Endothelial cell of umbilical vein (primary cell): Measurements from ENCODE around the gene ORAI3. TPM values are rescaled to one million over a fixed set of nuclear protein-coding genes. Genes with fewer than 3 reads are reported as not detected.

ENCODE experiments used
- BruUV-seq: library from RNA; stranded (reverse); fragments of 400-500 nt; replicated peaks from 2 replicates; lab custom pipeline; 2021; lab: Mats Ljungman, UMichigan
- CTCF ChIA-PET: fragments of 300-600, 350-600 bp; sonication (Branson Sonifier 250); formaldehyde crosslinking; loops from one replicate; lab custom pipeline; 2021; ENCODE audit warnings: antibody characterized with exemption, inconsistent platforms; lab: Charles Lee
- POLR2A ChIA-PET: fragments of 300-600, 350-600 bp; sonication (Branson Sonifier 250); formaldehyde crosslinking; loops from one replicate; lab custom pipeline; 2021; ENCODE audit warnings: antibody characterized with exemption, inconsistent platforms; lab: Charles Lee
- DNase-seq: peaks from one replicate; pipeline ENCODE4 v3.0.0-alpha.2; 2011; ENCODE audit warnings: low read depth, low spot score
- FAIRE-seq: peaks from 2 replicates; lab custom pipeline; 2011; peaks lifted over from hg19 to GRCh38; lab: Jason Lieb, UNC
- H2AFZ ChIP-seq: 2 replicates; pipeline ENCODE4 v1.6.0; 2012; ENCODE audit warnings: low read depth, low read length, control low read depth, inconsistent platforms
- H3K27ac ChIP-seq: 2 replicates; pipeline ENCODE4 v1.5.1; 2011; ENCODE audit warnings: low read depth, mild to moderate bottlenecking, control low read depth, low read length, moderate library complexity; ENCODE audit not compliant: insufficient read depth
- H3K27me3 ChIP-seq, 2 experiments: 2 replicates each; pipeline versions ENCODE4 v1.6.0 to v1.6.1; 2011; ENCODE audit warnings: low read length in 2 of 2, mixed read lengths in 1 of 2; ENCODE audit not compliant: control insufficient read depth in 2 of 2, insufficient read depth in 2 of 2
- H3K36me3 ChIP-seq, 2 experiments: 2 replicates in 1 of 2; 3 replicates in 1 of 2; pipeline ENCODE4 v1.5.1; 2011; ENCODE audit warnings: low read length in 2 of 2, mild to moderate bottlenecking in 1 of 2, moderate library complexity in 1 of 2; ENCODE audit not compliant: control insufficient read depth in 2 of 2, insufficient read depth in 2 of 2; ENCODE audit errors: extremely low read depth in 1 of 2
- H3K4me1 ChIP-seq: 3 replicates; pipeline ENCODE4 v1.5.1; 2011; ENCODE audit warnings: mild to moderate bottlenecking, low read length; ENCODE audit not compliant: control insufficient read depth, insufficient read depth; ENCODE audit errors: extremely low read depth
- H3K4me2 ChIP-seq: 2 replicates; pipeline ENCODE4 v1.6.1; 2011; ENCODE audit warnings: low read length, control low read depth, mixed read lengths; ENCODE audit not compliant: insufficient read depth
- H3K4me3 ChIP-seq, 3 experiments: fragments of 200-600 bp in 1 of 3; sonication (generic), shearing (Covaris generic) in 1 of 3; replicated peaks in 1 of 3; 2 replicates each; pipeline ENCODE4 v1.5.1; 2011 to 2016; ENCODE audit warnings: control low read depth in 3 of 3, low read length in 3 of 3, mild to moderate bottlenecking in 2 of 3, inconsistent platforms in 1 of 3, low read depth in 1 of 3, moderate library complexity in 1 of 3; ENCODE audit not compliant: insufficient read depth in 1 of 3
- H3K79me2 ChIP-seq: 2 replicates; pipeline ENCODE4 v1.6.0; 2012; ENCODE audit warnings: low read length, inconsistent platforms; ENCODE audit not compliant: control insufficient read depth, insufficient read depth
- H3K9ac ChIP-seq: replicated peaks from 2 replicates; pipeline ENCODE3; 2011; ENCODE audit warnings: low read length, control low read depth; ENCODE audit not compliant: insufficient read depth; ENCODE audit errors: extremely low read depth
- H3K9me1 ChIP-seq: replicated peaks from 3 replicates; pipeline ENCODE4 v1.6.0; 2011; ENCODE audit warnings: mild to moderate bottlenecking, low read length; ENCODE audit not compliant: control insufficient read depth, insufficient read depth; ENCODE audit errors: extremely low read depth
- H3K9me3 ChIP-seq: replicated peaks from 2 replicates; pipeline ENCODE4 v1.5.1; 2012; ENCODE audit warnings: low read length, inconsistent platforms; ENCODE audit not compliant: control insufficient read depth, insufficient read depth
- H4K20me1 ChIP-seq: replicated peaks from 2 replicates; pipeline ENCODE3; 2011; ENCODE audit warnings: mild to moderate bottlenecking, low read length; ENCODE audit not compliant: control insufficient read depth, insufficient read depth; ENCODE audit errors: extremely low read depth
- EZH2 ChIP-seq: IDR thresholded peaks from 2 replicates; pipeline ENCODE4 v1.6.1; 2012; ENCODE audit warnings: borderline replicate concordance, low read depth, mild to moderate bottlenecking, moderate library complexity, low read length, inconsistent platforms; ENCODE audit not compliant: severe bottlenecking
- FOS ChIP-seq: IDR thresholded peaks from 2 replicates; pipeline ENCODE4 v1.6.1; 2011; ENCODE audit warnings: mild to moderate bottlenecking, low read length, moderate library complexity, borderline replicate concordance; ENCODE audit not compliant: insufficient read depth
- GATA2 ChIP-seq: IDR thresholded peaks from 2 replicates; pipeline ENCODE4 v1.7.0; 2011; ENCODE audit warnings: low read depth, mild to moderate bottlenecking, moderate library complexity, mixed read lengths, low read length; ENCODE audit not compliant: insufficient read length, insufficient read depth
- JUN ChIP-seq: IDR thresholded peaks from 2 replicates; pipeline ENCODE4 v1.6.1; 2011; ENCODE audit warnings: borderline replicate concordance, low read depth; ENCODE audit not compliant: insufficient read length, insufficient read depth
- MYC ChIP-seq: IDR thresholded peaks from one replicate; pipeline ENCODE4 v1.6.1; 2011; ENCODE audit warnings: mild to moderate bottlenecking, low read depth, low read length
- POLR2A ChIP-seq: IDR thresholded peaks from 2 replicates; pipeline ENCODE4 v1.6.1; 2012; ENCODE audit warnings: low read depth, mild to moderate bottlenecking, control low read depth, low read length
- POLR2AphosphoS5 ChIP-seq: IDR thresholded peaks from 2 replicates; pipeline ENCODE4 v1.6.1; 2012; ENCODE audit warnings: low read depth, mild to moderate bottlenecking, control low read depth, low read length, moderate library complexity; ENCODE audit not compliant: insufficient read depth
- dilution Hi-C: fragments of 300-500 bp; cut with MboI; formaldehyde crosslinking; loops from one replicate; pipeline ENCODE4 v1.15.0; 2019; ENCODE audit warnings: low sequenced_read_pairs; ENCODE audit not compliant: extremely low pct_ligation_motif_present
- intact Hi-C: fragments of 100-400 bp; cut with micrococcal nuclease; formaldehyde crosslinking; loops from one replicate; pipeline ENCODE4 v1.10.0; 2022
- polyA plus RNA-seq, 4 experiments: library from polyadenylated mRNA; depleted of rRNA in 3 of 4; stranded (reverse) in 3 of 4; unstranded in 1 of 4; fragments of >200 nt; gene quantifications; 2 replicates each; pipeline versions ENCODE4 v1.2.1 to v1.2.3, GENCODE V29; 2011 to 2012; ENCODE audit warnings: missing spikeins in 1 of 4
- total RNA-seq: library from RNA; stranded (reverse); gene quantifications from 2 replicates; pipeline ENCODE4 v1.2.3, GENCODE V29; 2021
- TF ChIP-seq, protein P1 (sequence below): IDR thresholded peaks from 2 replicates; pipeline ENCODE4 v1.6.1; 2011; ENCODE audit not compliant: insufficient read depth, insufficient read length
- TF ChIP-seq, protein P2 (sequence below), 2 donors: IDR thresholded peaks; 1 replicate in 1 of 2; 2 replicates in 1 of 2; pipeline ENCODE4 v1.5.1; 2011; ENCODE audit warnings: low read length in 2 of 2, mild to moderate bottlenecking in 2 of 2, moderate library complexity in 2 of 2, control low read depth in 1 of 2, inconsistent platforms in 1 of 2, low read depth in 1 of 2; ENCODE audit not compliant: insufficient read depth in 1 of 2; ENCODE audit errors: extremely low read depth in 1 of 2

Gene ORAI3
- total and polyA plus RNA-seq, 2 donors (not counting 3 experiments of a cell fraction or from before 2014, with no cell fraction given), result 17.6 to 25.4 TPM

DNA sequence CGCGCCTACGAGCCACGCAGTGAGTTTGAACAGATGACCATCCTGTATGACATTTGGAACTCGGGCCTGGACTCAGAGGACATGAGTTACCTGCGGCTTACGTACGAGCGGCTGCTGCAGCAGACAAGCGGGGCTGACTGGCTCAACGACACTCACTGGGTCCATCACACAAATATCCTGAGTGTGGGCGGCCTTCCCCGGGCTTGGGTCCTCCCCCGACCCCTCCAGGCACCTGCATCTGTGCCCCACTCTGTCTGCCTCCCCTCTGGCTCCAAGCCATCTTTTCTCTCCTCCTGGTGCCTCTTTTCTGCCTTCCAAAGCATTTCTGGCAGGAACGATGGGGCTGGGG lies 31.1 kb downstream of the ORAI3 start:
- no peak for FAIRE-seq
- Histone ChIP-seq H3K36me3 (peaks cover 9 to 35% of the 10 kb centered on the region in 2 experiments), H3K27me3 (no peaks in the 10 kb centered on the region), H3K9ac (no peak overlapping the region), H3K9me3 (no peaks in the 10 kb centered on the region), H4K20me1 (no peaks in the 10 kb centered on the region), H3K27ac (no peak overlapping the region), H3K4me2 (no peak overlapping the region), H3K4me1 (no peaks in the 10 kb centered on the region), H3K9me1 (no peaks in the 10 kb centered on the region), H3K79me2 (no peaks in the 10 kb centered on the region), H3K4me3 (no peak overlapping the region), H2AFZ (no peak overlapping the region)
- dilution Hi-C loops (no loop called here), intact Hi-C loops (loop anchor here (10.0 kb wide), 1 partner anchor 715 kb away; no protein-coding TSS in a partner anchor)
- no peak for DNase-seq
- no TSS peak for BruUV-seq
- TF ChIP-seq EZH2 (no peak), POLR2AphosphoS5 (no peak), GATA2 (no peak), JUN (no peak), MYC (no peak), FOS (no peak), POLR2A (no peak)
- TF ChIP-seq, protein P1, sequence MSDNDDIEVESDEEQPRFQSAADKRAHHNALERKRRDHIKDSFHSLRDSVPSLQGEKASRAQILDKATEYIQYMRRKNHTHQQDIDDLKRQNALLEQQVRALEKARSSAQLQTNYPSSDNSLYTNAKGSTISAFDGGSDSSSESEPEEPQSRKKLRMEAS, result no peak
- TF ChIP-seq, protein P2, sequence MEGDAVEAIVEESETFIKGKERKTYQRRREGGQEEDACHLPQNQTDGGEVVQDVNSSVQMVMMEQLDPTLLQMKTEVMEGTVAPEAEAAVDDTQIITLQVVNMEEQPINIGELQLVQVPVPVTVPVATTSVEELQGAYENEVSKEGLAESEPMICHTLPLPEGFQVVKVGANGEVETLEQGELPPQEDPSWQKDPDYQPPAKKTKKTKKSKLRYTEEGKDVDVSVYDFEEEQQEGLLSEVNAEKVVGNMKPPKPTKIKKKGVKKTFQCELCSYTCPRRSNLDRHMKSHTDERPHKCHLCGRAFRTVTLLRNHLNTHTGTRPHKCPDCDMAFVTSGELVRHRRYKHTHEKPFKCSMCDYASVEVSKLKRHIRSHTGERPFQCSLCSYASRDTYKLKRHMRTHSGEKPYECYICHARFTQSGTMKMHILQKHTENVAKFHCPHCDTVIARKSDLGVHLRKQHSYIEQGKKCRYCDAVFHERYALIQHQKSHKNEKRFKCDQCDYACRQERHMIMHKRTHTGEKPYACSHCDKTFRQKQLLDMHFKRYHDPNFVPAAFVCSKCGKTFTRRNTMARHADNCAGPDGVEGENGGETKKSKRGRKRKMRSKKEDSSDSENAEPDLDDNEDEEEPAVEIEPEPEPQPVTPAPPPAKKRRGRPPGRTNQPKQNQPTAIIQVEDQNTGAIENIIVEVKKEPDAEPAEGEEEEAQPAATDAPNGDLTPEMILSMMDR (IDR thresholded peaks at IDR 0.05; ENCODE audit: extremely low read depth in 1 of 2, insufficient read depth in 1 of 2, low read depth in 1 of 2, low read length in 2 of 2), result no peak
- ChIA-PET CTCF (no interaction called here), POLR2A (no interaction called here)
